Measurements from ENCODE around the gene TECTB. TPM values are rescaled to one million over a fixed set of nuclear protein-coding genes. Genes with fewer than 3 reads are reported as not detected.

The TECTB gene
- total RNA-seq, 4 donors from 2014 or later, result not detected

DNA sequence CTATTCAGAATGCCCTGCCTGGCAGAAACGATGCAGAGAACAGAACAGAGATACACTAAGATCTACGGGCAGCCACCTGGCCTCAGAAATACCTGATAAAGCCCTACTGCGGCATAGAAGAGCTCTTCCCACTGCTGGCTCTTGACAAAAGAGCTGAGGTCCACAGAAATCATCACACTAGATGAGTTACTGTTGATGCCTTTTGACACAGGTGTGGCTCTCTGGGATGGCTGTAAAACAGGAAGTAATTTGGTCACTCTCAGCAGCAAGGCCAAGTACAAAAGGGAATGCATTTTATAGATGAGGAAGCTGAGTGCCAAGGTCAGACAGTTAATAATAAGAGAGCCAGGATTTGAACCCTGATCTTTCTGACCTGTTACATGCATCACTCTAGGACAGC lies 55.8 kb downstream of the TECTB start:
- H3K27me3 ChIP-seq, result no peaks in the 10 kb centered on the region
- DNase-seq, result no peak
- TF ChIP-seq POLR2A (IDR thresholded peaks at IDR 0.05) (no peak), CTCF (IDR thresholded peaks at IDR 0.05 in 4 of 5, conservative IDR thresholded peaks at IDR 0.05 in 1 of 5) (no peak)
- no peaks in the 10 kb centered on the region for H3K9me3 ChIP-seq
- in situ Hi-C loops (cut with MboI; ENCODE audit: low sequenced_read_pairs in 4 of 4), result no loop called here
- ATAC-seq, result no peak
- H3K4me1 ChIP-seq, result no peaks in the 10 kb centered on the region
- H3K36me3 ChIP-seq, result no peaks in the 10 kb centered on the region
- H3K27ac ChIP-seq, result no peak overlapping the region
- intact Hi-C loops (cut with DNase I; ENCODE audit: low total_unique reads), result no loop called here
- no peak overlapping the region for H3K4me3 ChIP-seq

DNA sequence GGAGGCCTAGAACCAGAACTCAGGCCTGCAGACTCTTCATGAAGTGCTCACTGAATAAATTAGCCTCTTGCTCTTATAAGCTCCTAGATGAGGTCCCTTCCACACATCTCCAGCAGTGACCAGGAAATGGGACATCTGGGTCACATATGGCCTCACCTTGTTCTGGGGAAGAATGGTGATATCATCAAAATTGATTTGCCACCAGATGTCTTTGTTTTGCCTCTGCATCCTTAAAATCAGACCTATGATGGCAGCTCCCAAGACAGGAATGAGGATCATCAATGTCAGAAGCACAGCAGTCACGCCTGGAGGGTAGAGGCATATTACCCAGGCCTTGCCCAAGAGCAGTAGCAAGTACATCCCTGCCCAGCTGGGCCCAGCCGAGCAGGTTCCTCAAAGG lies 57.4 kb downstream of the TECTB start:
- in situ Hi-C loops (cut with MboI; ENCODE audit: low sequenced_read_pairs in 4 of 4), result no loop called here
- no peak for TF ChIP-seq POLR2A (IDR thresholded peaks at IDR 0.05)
- TF ChIP-seq CTCF (IDR thresholded peaks at IDR 0.05 in 4 of 5, conservative IDR thresholded peaks at IDR 0.05 in 1 of 5), result no peak
- intact Hi-C loops (cut with DNase I; ENCODE audit: low total_unique reads), result no loop called here

DNA sequence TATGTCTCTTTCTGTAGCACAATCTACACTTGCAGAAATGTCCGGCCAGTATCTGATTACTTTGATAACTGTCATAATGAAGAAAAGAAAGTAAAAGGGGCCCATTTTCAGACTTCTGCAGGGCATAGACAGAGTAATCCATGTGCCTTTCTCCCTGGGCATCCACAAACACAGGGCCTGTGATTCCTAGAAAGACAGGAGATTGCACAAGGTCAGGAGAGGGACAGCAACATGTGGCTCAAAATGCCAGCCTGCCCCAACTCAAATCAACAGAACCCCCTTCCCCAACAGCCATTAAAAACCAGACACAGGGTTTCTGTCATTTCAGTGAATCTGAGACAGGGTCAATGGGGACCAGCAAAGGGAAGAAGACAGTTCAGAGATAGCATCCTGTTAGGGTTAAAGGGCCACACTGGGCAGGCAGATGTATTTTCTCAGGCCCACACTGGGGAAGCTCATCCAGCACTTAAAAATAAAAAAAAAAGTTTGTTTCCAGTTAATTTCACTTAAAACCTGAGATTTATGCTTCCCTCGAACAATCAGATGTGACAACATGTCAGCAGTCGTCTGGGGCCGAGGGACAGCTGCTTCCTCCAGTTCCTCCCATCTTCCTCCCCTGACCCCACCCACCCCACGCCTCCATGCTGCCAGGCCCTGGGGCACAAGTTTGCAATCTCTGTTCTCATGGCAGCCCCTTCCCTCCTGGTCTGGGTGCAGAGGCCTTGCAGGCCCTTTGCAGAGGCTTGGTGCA lies 60.0 kb downstream of the TECTB start:
- Histone ChIP-seq H3K9me3 (no peaks in the 10 kb centered on the region), H3K4me1 (no peaks in the 10 kb centered on the region), H3K27ac (no peak overlapping the region), H3K27me3 (no peaks in the 10 kb centered on the region), H3K36me3 (no peaks in the 10 kb centered on the region), H3K4me3 (no peak overlapping the region)
- intact Hi-C loops (cut with DNase I; ENCODE audit: low total_unique reads), result no loop called here
- in situ Hi-C loops (cut with MboI; ENCODE audit: low sequenced_read_pairs in 4 of 4), result no loop called here
- TF ChIP-seq CTCF (IDR thresholded peaks at IDR 0.05 in 4 of 5, conservative IDR thresholded peaks at IDR 0.05 in 1 of 5), result no peak
- no peak for TF ChIP-seq POLR2A (IDR thresholded peaks at IDR 0.05)
- no peak for ATAC-seq
- no peak for DNase-seq

More for the DNA sequence above, 57.4 kb downstream of the TECTB start:
- ATAC-seq (no peak), DNase-seq (no peak)
- no peaks in the 10 kb centered on the region for H3K36me3 ChIP-seq
- no peak overlapping the region for H3K27ac ChIP-seq
- no peak overlapping the region for H3K4me3 ChIP-seq
- no peaks in the 10 kb centered on the region for H3K4me1 ChIP-seq
- H3K9me3 ChIP-seq, result no peaks in the 10 kb centered on the region
- no peaks in the 10 kb centered on the region for H3K27me3 ChIP-seq

DNA sequence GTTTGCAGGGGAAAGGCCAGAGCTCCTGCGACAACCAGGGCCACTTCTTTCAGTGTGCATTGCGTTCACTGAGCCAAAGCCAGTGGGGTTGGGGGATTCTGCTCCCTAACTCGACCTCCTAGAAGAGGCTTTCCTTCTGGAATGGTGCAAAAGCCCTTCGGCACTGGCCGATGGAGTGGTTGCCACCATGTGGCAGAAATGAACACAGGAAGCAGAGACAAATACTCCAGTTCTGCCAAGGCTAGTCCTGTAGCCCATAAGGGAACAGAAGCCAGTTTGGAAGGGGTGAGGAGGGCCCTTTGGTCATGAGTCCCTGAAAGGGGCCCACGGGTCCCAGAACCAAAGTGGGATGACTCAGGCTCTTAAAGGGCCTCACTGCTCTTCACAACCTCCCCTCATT lies 61.1 kb downstream of the TECTB start:
- DNase-seq, result no peak
- H3K27me3 ChIP-seq, result no peaks in the 10 kb centered on the region
- intact Hi-C loops (cut with DNase I; ENCODE audit: low total_unique reads) (no loop called here), in situ Hi-C loops (cut with MboI; ENCODE audit: low sequenced_read_pairs in 4 of 4) (no loop called here)
- ATAC-seq, result no peak
- no peak overlapping the region for H3K4me3 ChIP-seq
- no peak overlapping the region for H3K27ac ChIP-seq
- H3K9me3 ChIP-seq, result no peaks in the 10 kb centered on the region
- H3K36me3 ChIP-seq, result no peaks in the 10 kb centered on the region
- no peak for TF ChIP-seq CTCF (IDR thresholded peaks at IDR 0.05 in 4 of 5, conservative IDR thresholded peaks at IDR 0.05 in 1 of 5)
- no peak for TF ChIP-seq POLR2A (IDR thresholded peaks at IDR 0.05)
- H3K4me1 ChIP-seq, result no peaks in the 10 kb centered on the region

DNA sequence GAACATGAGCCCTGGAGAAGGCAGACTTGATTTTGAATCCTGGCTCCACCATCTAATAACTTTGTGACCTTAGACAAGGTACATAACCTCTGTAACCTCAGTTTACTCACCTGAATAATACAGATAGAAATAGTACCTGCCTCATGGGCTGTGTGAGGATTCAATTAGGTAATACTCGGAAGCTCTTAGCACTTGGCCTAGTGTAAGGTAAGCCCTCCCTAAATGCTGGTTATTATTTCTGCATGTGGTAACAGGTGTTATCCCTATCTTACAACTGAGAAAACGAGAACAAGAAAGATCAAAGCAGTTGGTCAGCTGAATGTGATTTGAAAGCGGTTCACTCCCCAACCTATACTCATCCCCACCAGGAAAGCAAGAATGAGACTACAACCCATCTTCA lies 62.0 kb downstream of the TECTB start:
- H3K4me3 ChIP-seq, result no peak overlapping the region
- no peak overlapping the region for H3K27ac ChIP-seq
- no peak for ATAC-seq
- in situ Hi-C loops (cut with MboI; ENCODE audit: low sequenced_read_pairs in 4 of 4), result no loop called here
- intact Hi-C loops (cut with DNase I; ENCODE audit: low total_unique reads), result no loop called here
- no peaks in the 10 kb centered on the region for H3K4me1 ChIP-seq
- no peaks in the 10 kb centered on the region for H3K36me3 ChIP-seq
- TF ChIP-seq CTCF (IDR thresholded peaks at IDR 0.05 in 4 of 5, conservative IDR thresholded peaks at IDR 0.05 in 1 of 5) (no peak), POLR2A (IDR thresholded peaks at IDR 0.05) (no peak)
- no peaks in the 10 kb centered on the region for H3K27me3 ChIP-seq
- H3K9me3 ChIP-seq, result no peaks in the 10 kb centered on the region
- no peak for DNase-seq
